NB4 (cell line): ENCODE data around the gene OR2T11.

Experiments used
- POLR2A ChIP-seq: IDR thresholded peaks from 2 replicates; pipeline ENCODE4 v1.6.1; 2011; ENCODE audit warnings: mild to moderate bottlenecking; ENCODE audit not compliant: insufficient read length; ENCODE audit errors: extremely low read depth
- TF ChIP-seq, protein P1 (sequence below): IDR thresholded peaks from one replicate; pipeline ENCODE4 v1.5.1; 2012; ENCODE audit warnings: low read depth, low read length

DNA sequence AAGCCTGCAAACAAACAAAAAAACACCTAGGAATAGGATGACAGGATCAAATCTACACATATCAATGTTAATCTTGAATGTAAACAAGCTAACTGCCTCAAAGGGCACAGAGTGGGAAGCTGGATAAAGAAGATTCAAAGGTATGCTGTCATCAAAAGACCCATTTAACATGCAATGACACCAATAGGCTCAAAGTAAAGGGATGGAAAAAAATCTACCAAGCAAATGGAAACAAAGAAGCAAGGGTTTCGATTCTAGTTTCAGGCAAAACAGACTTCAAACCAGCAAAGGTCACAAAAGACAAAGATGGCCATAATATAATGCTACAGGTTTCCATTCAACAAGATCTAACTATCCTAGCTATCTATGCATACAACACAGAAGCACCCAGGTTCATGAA lies 21.1 kb downstream of the OR2T11 start:
- no peak for TF ChIP-seq POLR2A
- TF ChIP-seq, protein P1, sequence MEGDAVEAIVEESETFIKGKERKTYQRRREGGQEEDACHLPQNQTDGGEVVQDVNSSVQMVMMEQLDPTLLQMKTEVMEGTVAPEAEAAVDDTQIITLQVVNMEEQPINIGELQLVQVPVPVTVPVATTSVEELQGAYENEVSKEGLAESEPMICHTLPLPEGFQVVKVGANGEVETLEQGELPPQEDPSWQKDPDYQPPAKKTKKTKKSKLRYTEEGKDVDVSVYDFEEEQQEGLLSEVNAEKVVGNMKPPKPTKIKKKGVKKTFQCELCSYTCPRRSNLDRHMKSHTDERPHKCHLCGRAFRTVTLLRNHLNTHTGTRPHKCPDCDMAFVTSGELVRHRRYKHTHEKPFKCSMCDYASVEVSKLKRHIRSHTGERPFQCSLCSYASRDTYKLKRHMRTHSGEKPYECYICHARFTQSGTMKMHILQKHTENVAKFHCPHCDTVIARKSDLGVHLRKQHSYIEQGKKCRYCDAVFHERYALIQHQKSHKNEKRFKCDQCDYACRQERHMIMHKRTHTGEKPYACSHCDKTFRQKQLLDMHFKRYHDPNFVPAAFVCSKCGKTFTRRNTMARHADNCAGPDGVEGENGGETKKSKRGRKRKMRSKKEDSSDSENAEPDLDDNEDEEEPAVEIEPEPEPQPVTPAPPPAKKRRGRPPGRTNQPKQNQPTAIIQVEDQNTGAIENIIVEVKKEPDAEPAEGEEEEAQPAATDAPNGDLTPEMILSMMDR, result no peak
